ENCODE results near the gene CTIF.

DNA sequence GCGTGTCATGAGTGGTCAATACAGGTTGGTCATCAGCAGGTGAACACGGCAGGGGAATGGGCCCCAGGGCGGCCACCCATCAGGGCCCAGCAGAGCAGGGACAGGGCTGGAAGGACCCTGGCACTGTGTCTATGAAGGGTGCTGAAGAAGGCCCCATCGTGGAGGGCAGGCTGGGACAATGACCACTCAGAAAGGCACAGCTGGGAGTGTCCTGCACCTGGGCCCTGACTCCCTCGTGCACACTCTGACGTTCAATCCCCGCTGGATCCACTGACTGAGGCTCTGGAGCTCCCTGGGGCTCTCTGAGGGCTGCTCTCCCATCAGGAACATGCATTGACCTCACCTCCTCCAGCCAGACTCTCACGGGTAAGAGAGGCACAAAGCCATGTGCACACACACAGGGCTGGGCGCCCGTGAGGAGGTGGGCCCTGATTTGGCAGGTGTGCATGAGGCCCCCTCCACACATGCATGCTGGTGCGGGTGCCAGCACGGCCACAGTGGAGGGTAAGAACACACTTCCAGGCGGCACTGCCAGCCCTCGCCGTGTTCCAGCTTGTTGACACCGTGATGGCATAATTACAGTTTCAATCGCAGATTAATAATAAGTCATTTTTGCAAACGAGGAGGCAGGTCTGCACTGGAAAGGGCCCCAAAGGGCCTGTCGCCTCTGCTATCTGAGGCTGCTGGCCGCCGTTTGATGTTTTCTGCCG, 353.5 kb downstream of the CTIF start:
- TF ChIP-seq, protein P1, sequence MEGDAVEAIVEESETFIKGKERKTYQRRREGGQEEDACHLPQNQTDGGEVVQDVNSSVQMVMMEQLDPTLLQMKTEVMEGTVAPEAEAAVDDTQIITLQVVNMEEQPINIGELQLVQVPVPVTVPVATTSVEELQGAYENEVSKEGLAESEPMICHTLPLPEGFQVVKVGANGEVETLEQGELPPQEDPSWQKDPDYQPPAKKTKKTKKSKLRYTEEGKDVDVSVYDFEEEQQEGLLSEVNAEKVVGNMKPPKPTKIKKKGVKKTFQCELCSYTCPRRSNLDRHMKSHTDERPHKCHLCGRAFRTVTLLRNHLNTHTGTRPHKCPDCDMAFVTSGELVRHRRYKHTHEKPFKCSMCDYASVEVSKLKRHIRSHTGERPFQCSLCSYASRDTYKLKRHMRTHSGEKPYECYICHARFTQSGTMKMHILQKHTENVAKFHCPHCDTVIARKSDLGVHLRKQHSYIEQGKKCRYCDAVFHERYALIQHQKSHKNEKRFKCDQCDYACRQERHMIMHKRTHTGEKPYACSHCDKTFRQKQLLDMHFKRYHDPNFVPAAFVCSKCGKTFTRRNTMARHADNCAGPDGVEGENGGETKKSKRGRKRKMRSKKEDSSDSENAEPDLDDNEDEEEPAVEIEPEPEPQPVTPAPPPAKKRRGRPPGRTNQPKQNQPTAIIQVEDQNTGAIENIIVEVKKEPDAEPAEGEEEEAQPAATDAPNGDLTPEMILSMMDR (IDR thresholded peaks at IDR 0.05; ENCODE audit: low read depth, low read length): no peak
- no peak for TF ChIP-seq EZH2phosphoT487 (IDR thresholded peaks at IDR 0.05; ENCODE audit: low read depth)
